HepG2 (cell line): ENCODE measurements around the gene NAALADL1. TPM values are rescaled to one million over a fixed set of nuclear protein-coding genes. Genes with fewer than 3 reads are reported as not detected.

Experiments used
- ATF7-NPFF ChIP-seq: sonication (generic); formaldehyde crosslinking; IDR thresholded peaks from 2 replicates; pipeline ENCODE4 v1.8.1; 2023; ENCODE audit warnings: mild to moderate bottlenecking, low read depth, missing genetic modification reagents, moderate library complexity
- DPF2 ChIP-seq: sonication (generic); formaldehyde crosslinking; IDR thresholded peaks from 2 replicates; pipeline ENCODE4 v1.4.0; 2020; ENCODE audit warnings: mild to moderate bottlenecking, low read depth, missing genetic modification reagents, borderline replicate concordance
- HNRNPK ChIP-seq: fragments of 200-400 bp; formaldehyde crosslinking; IDR thresholded peaks from 2 replicates; pipeline ENCODE4 v1.6.1; 2018; ENCODE audit warnings: low read length, low read depth, moderate library complexity, mild to moderate bottlenecking; ENCODE audit not compliant: poor library complexity, severe bottlenecking
- NAIF1 ChIP-seq: sonication (generic); formaldehyde crosslinking; IDR thresholded peaks from 2 replicates; pipeline ENCODE4 v1.5.0; 2020; ENCODE audit warnings: mild to moderate bottlenecking, missing genetic modification reagents, borderline replicate concordance
- NCOR1 ChIP-seq: fragments of 200-600 bp; sonication (generic); IDR thresholded peaks from 2 replicates; pipeline ENCODE4 v1.7.0; 2017; ENCODE audit warnings: antibody characterized with exemption, low read length, borderline replicate concordance
- NONO ChIP-seq, 2 experiments: fragments of 450-650 bp in 1 of 2; sonication (generic) in 1 of 2; formaldehyde crosslinking in 1 of 2; IDR thresholded peaks in 1 of 2; conservative IDR thresholded peaks in 1 of 2; 2 replicates each; pipeline versions ENCODE4 v1.6.1 to v1.8.0; 2017 to 2022; ENCODE audit warnings: mild to moderate bottlenecking in 1 of 2, missing genetic modification reagents in 1 of 2, moderate library complexity in 1 of 2
- ZNF124 ChIP-seq: sonication (generic); formaldehyde crosslinking; IDR thresholded peaks from 2 replicates; pipeline ENCODE4 v1.4.0; 2020; ENCODE audit warnings: missing genetic modification reagents
- ZNF432 ChIP-seq: sonication (generic); formaldehyde crosslinking; IDR thresholded peaks from 2 replicates; pipeline ENCODE4 v1.5.0; 2020; ENCODE audit warnings: missing genetic modification reagents, mild to moderate bottlenecking, borderline replicate concordance
- ZNF609 ChIP-seq: sonication (generic); formaldehyde crosslinking; IDR thresholded peaks from 2 replicates; pipeline ENCODE4 v1.4.0; 2020; ENCODE audit warnings: mild to moderate bottlenecking, missing genetic modification reagents, borderline replicate concordance
- ZNF652 ChIP-seq: IDR thresholded peaks from 2 replicates; pipeline ENCODE4 v1.6.1; 2016; ENCODE audit warnings: low read depth, borderline replicate concordance
- ZNF660 ChIP-seq: sonication (generic); formaldehyde crosslinking; IDR thresholded peaks from 2 replicates; pipeline ENCODE4 v1.5.1; 2020; ENCODE audit warnings: mild to moderate bottlenecking, low read depth, missing genetic modification reagents, borderline replicate concordance
- ZNF678 ChIP-seq: sonication (generic); formaldehyde crosslinking; IDR thresholded peaks from 2 replicates; pipeline ENCODE4 v1.4.0; 2020; ENCODE audit warnings: mild to moderate bottlenecking, missing genetic modification reagents
- ZNF770 ChIP-seq: sonication (generic); formaldehyde crosslinking; IDR thresholded peaks from 2 replicates; pipeline ENCODE4 v1.5.0; 2020; ENCODE audit warnings: mild to moderate bottlenecking, missing genetic modification reagents
- ZNF773 ChIP-seq: sonication (generic); formaldehyde crosslinking; IDR thresholded peaks from 2 replicates; pipeline ENCODE4 v1.4.0; 2020; ENCODE audit warnings: missing genetic modification reagents, borderline replicate concordance
- ZNF777 ChIP-seq: sonication (generic); formaldehyde crosslinking; IDR thresholded peaks from 2 replicates; pipeline ENCODE4 v1.4.0; 2020; ENCODE audit warnings: missing genetic modification reagents
- ZNF782 ChIP-seq: sonication (generic); formaldehyde crosslinking; IDR thresholded peaks from 2 replicates; pipeline ENCODE4 v1.4.0; 2020; ENCODE audit warnings: missing genetic modification reagents, mild to moderate bottlenecking, borderline replicate concordance
- polyA plus RNA-seq, 8 experiments: library from polyadenylated mRNA; depleted of rRNA in 3 of 8; stranded (reverse) in 7 of 8; unstranded in 1 of 8; fragments of >200 nt; fragmentation: Illumina TruSeq in 4 of 8; extraction: Trizol in 4 of 8; gene quantifications; 2 replicates each; pipeline versions ENCODE4 v1.2.1 to v1.2.3, GENCODE V29; 2011 to 2016; ENCODE audit warnings: low read depth in 4 of 8, missing spikeins in 1 of 8, mixed read lengths in 1 of 8; ENCODE audit not compliant: insufficient read depth in 1 of 8
- total RNA-seq, 5 experiments: library from RNA; depleted of rRNA; stranded (reverse); fragments of >200 nt; fragmentation: Illumina TruSeq; extraction: Trizol; gene quantifications; 2 replicates each; pipeline ENCODE4 v1.2.3, GENCODE V29; 2016; ENCODE audit warnings: low read depth in 1 of 5
- TF ChIP-seq, protein P1 (sequence below): sonication (generic); formaldehyde crosslinking; IDR thresholded peaks from 2 replicates; pipeline ENCODE4 v1.4.0; 2020; ENCODE audit warnings: missing genetic modification reagents

Gene NAALADL1
- total and polyA plus RNA-seq, 2 of the 13 experiments (the other 11 are each of a cell fraction or from before 2014, with no cell fraction given), result 9.3 to 33.9 TPM

- TF ChIP-seq ATF7-NPFF (peak; percentile 48; the same call in 1 of the 2 replicates), ZNF652 (CRISPR knock-in tag) (no peak; the same call in 1 of the 2 replicates), DPF2 (CRISPR knock-in tag) (no peak), NONO (IDR thresholded peaks at IDR 0.05) (no peak), NONO (CRISPR knock-in tag; conservative IDR thresholded peaks at IDR 0.05) (0 out of 2 replicates have a peak, but pooled peaks have one; percentile 38), NAIF1 (CRISPR knock-in tag) (no peak), HNRNPK (no peak), ZNF777 (CRISPR knock-in tag) (peak; percentile 67; the same call in 1 of the 2 replicates), ZNF660 (no peak), ZNF773 (CRISPR knock-in tag) (no peak), ZNF432 (CRISPR knock-in tag) (no peak), NCOR1 (peak; percentile 46; the same call in 1 of the 2 replicates), ZNF770 (CRISPR knock-in tag) (peak; percentile 98), ZNF678 (CRISPR knock-in tag) (no peak), ZNF124 (no peak), ZNF782 (CRISPR knock-in tag) (no peak), ZNF609 (peak; percentile 19; the same call in 1 of the 2 replicates)
- TF ChIP-seq, protein P1, sequence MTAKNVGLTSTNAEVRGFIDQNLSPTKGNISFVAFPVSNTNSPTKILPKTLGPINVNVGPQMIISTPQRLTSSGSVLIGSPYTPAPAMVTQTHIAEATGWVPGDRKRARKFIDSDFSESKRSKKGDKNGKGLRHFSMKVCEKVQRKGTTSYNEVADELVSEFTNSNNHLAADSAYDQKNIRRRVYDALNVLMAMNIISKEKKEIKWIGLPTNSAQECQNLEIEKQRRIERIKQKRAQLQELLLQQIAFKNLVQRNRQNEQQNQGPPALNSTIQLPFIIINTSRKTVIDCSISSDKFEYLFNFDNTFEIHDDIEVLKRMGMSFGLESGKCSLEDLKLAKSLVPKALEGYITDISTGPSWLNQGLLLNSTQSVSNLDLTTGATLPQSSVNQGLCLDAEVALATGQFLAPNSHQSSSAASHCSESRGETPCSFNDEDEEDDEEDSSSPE (CRISPR knock-in tag), result peak; percentile 61
Measured at GRCh38 chr11:65027213-65028067, 30.9 kb downstream of the NAALADL1 start, which contains the start of gene SNX15 (continued).
